ENCODE results near the gene RIMKLB.

Gene RIMKLB

DNA sequence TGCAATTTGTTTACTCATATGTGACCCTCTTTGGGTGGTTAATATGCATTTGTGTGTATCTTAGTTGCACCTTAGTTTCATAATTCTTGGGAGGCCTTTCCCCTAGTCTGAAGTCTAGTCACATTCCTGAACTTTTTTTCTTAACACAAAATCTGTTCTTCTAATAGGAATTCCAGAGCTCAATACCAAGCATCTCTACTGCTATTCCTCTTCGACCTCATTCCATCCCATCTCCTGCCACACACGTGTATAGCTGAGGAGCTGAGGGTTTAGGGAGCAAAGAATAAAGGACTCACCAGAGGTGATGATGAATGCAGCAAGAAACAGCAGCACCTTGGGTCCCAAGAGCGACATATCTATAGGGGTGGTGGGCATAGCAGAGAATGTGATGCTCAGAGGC lies 36.0 kb upstream of the RIMKLB start:
- TF ChIP-seq SIN3A (IDR thresholded peaks at IDR 0.05; ENCODE audit: borderline replicate concordance, insufficient read depth, low read length) (no peak), POLR2AphosphoS5 (IDR thresholded peaks at IDR 0.05; ENCODE audit: low read depth, low read length) (no peak), FOXP2 (optimal IDR thresholded peaks at IDR 0.05; ENCODE audit: borderline replicate concordance, extremely low read depth, extremely low read length, insufficient read depth) (no peak), TAF1 (IDR thresholded peaks at IDR 0.05; ENCODE audit: borderline replicate concordance, insufficient read depth, low read length) (no peak)
- TF ChIP-seq, protein P1, sequence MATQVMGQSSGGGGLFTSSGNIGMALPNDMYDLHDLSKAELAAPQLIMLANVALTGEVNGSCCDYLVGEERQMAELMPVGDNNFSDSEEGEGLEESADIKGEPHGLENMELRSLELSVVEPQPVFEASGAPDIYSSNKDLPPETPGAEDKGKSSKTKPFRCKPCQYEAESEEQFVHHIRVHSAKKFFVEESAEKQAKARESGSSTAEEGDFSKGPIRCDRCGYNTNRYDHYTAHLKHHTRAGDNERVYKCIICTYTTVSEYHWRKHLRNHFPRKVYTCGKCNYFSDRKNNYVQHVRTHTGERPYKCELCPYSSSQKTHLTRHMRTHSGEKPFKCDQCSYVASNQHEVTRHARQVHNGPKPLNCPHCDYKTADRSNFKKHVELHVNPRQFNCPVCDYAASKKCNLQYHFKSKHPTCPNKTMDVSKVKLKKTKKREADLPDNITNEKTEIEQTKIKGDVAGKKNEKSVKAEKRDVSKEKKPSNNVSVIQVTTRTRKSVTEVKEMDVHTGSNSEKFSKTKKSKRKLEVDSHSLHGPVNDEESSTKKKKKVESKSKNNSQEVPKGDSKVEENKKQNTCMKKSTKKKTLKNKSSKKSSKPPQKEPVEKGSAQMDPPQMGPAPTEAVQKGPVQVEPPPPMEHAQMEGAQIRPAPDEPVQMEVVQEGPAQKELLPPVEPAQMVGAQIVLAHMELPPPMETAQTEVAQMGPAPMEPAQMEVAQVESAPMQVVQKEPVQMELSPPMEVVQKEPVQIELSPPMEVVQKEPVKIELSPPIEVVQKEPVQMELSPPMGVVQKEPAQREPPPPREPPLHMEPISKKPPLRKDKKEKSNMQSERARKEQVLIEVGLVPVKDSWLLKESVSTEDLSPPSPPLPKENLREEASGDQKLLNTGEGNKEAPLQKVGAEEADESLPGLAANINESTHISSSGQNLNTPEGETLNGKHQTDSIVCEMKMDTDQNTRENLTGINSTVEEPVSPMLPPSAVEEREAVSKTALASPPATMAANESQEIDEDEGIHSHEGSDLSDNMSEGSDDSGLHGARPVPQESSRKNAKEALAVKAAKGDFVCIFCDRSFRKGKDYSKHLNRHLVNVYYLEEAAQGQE (IDR thresholded peaks at IDR 0.05; ENCODE audit: insufficient read depth in 1 of 2, low read depth in 2 of 2, low read length in 2 of 2) = no peak

DNA sequence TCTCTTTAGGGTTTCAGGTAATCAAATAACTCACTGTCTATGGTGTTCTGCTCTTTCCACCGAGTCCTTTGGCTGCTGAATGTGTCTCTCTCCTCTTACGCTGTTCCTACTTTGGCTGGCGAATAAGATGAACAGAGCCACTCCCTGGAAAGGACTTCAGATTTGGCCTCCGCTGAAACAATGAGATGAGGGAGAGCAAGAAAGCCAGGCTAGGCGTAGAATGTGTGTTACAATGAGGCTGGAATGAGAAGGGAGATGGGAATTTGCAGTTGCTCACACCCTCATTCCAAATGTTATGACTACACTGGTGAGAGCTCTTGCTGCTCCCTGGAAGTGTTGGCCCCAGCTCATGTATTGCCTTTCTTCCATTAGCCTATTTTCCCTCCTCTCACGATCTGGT lies 35.2 kb upstream of the RIMKLB start, which contains the start of gene MFAP5:
Gene MFAP5 (minus strand): TSS at position 234 of the 400 bp plus-strand sequence. CDS start 722 bp downstream, outside the sequence.
- TF ChIP-seq SIN3A (IDR thresholded peaks at IDR 0.05; ENCODE audit: borderline replicate concordance, insufficient read depth, low read length) (no peak), POLR2AphosphoS5 (IDR thresholded peaks at IDR 0.05; ENCODE audit: low read depth, low read length) (no peak), TAF1 (IDR thresholded peaks at IDR 0.05; ENCODE audit: borderline replicate concordance, insufficient read depth, low read length) (no peak), FOXP2 (optimal IDR thresholded peaks at IDR 0.05; ENCODE audit: borderline replicate concordance, extremely low read depth, extremely low read length, insufficient read depth) (no peak)
- TF ChIP-seq, protein P1 (IDR thresholded peaks at IDR 0.05; ENCODE audit: insufficient read depth in 1 of 2, low read depth in 2 of 2, low read length in 2 of 2) = no peak

DNA sequence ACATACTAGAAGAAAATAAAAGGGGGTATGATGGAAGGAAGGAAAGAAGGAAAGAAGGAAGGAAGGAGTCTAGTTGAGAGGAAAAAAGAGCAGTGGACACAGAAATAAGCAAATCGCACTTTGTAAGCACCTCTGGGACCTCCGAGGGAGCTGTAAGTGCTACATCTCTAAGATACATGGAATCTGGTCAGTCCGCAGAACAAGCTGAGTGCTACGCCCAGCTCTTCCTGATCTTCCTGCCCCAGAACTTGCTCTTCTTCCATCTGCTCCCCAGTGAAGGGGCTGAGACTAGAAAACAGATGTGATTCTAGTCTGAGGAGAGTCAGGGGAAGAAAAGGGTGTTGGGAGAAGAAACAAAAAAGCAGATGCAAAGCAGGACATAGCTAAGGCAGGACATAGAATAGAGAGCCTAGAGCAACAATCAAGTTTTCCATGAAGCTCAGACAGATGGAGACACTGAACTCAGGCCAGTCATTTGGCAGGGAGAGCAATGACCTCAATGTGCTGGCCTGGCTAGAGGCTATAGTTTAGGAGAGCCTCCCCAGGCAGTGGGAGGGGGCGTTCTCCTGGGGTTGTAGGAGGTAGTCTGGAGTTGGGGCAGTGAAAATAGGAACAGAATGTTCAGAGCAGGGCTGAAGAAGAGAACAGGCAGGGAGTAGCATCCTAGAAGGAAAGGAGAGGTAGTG lies 33.4 kb upstream of the RIMKLB start:
- TF ChIP-seq SIN3A (IDR thresholded peaks at IDR 0.05; ENCODE audit: borderline replicate concordance, insufficient read depth, low read length) (no peak), POLR2AphosphoS5 (IDR thresholded peaks at IDR 0.05; ENCODE audit: low read depth, low read length) (no peak), FOXP2 (optimal IDR thresholded peaks at IDR 0.05; ENCODE audit: borderline replicate concordance, extremely low read depth, extremely low read length, insufficient read depth) (no peak)
- TF ChIP-seq, protein P1 (IDR thresholded peaks at IDR 0.05; ENCODE audit: insufficient read depth in 1 of 2, low read depth in 2 of 2, low read length in 2 of 2) = no peak

DNA sequence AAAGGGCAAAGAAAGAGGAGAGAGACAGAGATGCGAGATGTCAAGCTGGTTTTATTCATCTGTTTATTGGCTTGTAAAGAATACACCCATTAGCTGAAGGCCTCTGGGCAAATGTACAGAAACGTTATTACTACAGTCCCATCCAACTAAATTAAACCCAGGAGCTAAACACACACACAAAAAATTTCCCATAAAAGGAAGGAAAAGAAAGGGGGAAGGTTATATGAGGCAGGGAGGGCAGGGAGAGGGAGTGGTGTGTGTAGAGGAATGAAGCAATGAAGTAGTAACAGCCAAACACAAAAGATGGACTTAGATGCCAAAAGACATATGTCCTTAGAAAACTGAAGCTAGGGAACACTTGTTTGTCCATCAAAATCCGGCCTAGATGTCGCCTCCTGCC lies 32.0 kb upstream of the RIMKLB start:
- TF ChIP-seq FOXP2 (optimal IDR thresholded peaks at IDR 0.05; ENCODE audit: borderline replicate concordance, extremely low read depth, extremely low read length, insufficient read depth) (no peak), TAF1 (IDR thresholded peaks at IDR 0.05; ENCODE audit: borderline replicate concordance, insufficient read depth, low read length) (no peak), SIN3A (IDR thresholded peaks at IDR 0.05; ENCODE audit: borderline replicate concordance, insufficient read depth, low read length) (no peak), POLR2AphosphoS5 (IDR thresholded peaks at IDR 0.05; ENCODE audit: low read depth, low read length) (no peak)
- TF ChIP-seq, protein P1 (IDR thresholded peaks at IDR 0.05; ENCODE audit: insufficient read depth in 1 of 2, low read depth in 2 of 2, low read length in 2 of 2) = no peak

Measured in PFSK-1 (cell line).